Ishikawa (cell line): Measurements from ENCODE around the gene WNK4.

Experiments
- CEBPB ChIP-seq: IDR thresholded peaks from 2 replicates; pipeline ENCODE4 v1.6.1; 2012
- CREB1 ChIP-seq: IDR thresholded peaks from 2 replicates; pipeline ENCODE4 v1.6.1; 2012; ENCODE audit warnings: low read depth
- EGR1 ChIP-seq: IDR thresholded peaks from 2 replicates; pipeline ENCODE4 v1.6.1; 2012
- EP300 ChIP-seq: IDR thresholded peaks from 2 replicates; pipeline ENCODE4 v1.6.1; 2012; ENCODE audit warnings: borderline replicate concordance
- FOXM1 ChIP-seq: IDR thresholded peaks from 2 replicates; pipeline ENCODE4 v1.6.1; 2012; ENCODE audit warnings: low read depth, borderline replicate concordance
- MAX ChIP-seq: IDR thresholded peaks from 2 replicates; pipeline ENCODE4 v1.6.1; 2012
- NFIC ChIP-seq: IDR thresholded peaks from 2 replicates; pipeline ENCODE4 v1.6.1; 2012
- RAD21 ChIP-seq: IDR thresholded peaks from 2 replicates; pipeline ENCODE4 v1.6.1; 2012; ENCODE audit warnings: low read depth
- REST ChIP-seq: IDR thresholded peaks from 2 replicates; pipeline ENCODE4 v1.6.1; 2012; ENCODE audit warnings: low read depth, mild to moderate bottlenecking
- TAF1 ChIP-seq: IDR thresholded peaks from 2 replicates; pipeline ENCODE4 v1.6.1; 2012; ENCODE audit warnings: low read depth, mild to moderate bottlenecking
- TCF12 ChIP-seq: IDR thresholded peaks from 2 replicates; pipeline ENCODE4 v1.6.1; 2012; ENCODE audit warnings: low read depth
- TEAD4 ChIP-seq: IDR thresholded peaks from 2 replicates; pipeline ENCODE4 v1.6.1; 2012
- USF1 ChIP-seq: IDR thresholded peaks from 2 replicates; pipeline ENCODE4 v1.6.1; 2012
- YY1 ChIP-seq: IDR thresholded peaks from 2 replicates; pipeline ENCODE4 v1.6.1; 2012; ENCODE audit warnings: low read depth
- ZBTB7A ChIP-seq: IDR thresholded peaks from 2 replicates; pipeline ENCODE4 v1.6.1; 2012; ENCODE audit warnings: low read depth

WNK4 gene

GRCh38 chr17:42779936-42780850, at the start of gene WNK4:
TSS of gene WNK4 (plus strand) at chr17:42780610. CDS start at chr17:42780699, 89 bp downstream.
- no peak for TF ChIP-seq YY1
- TF ChIP-seq EP300: no peak
- TF ChIP-seq CEBPB: no peak
- TF ChIP-seq TCF12: no peak
- TF ChIP-seq NFIC: no peak
- TF ChIP-seq MAX: no peak
- TF ChIP-seq EGR1: no peak
- TF ChIP-seq ZBTB7A: no peak
- no peak for TF ChIP-seq RAD21
- no peak for TF ChIP-seq CREB1
- TF ChIP-seq TEAD4: no peak
- no peak for TF ChIP-seq USF1
- no peak for TF ChIP-seq REST
- no peak for TF ChIP-seq FOXM1
- no peak for TF ChIP-seq TAF1

GRCh38 chr17:42740699-42741098, 39.7 kb upstream of the WNK4 start:
- TF ChIP-seq NFIC (no peak), MAX (no peak), EGR1 (no peak)

GRCh38 chr17:42743595-42744282, 36.7 kb upstream of the WNK4 start:
- no peak for TF ChIP-seq EGR1

GRCh38 chr17:42744283-42744805, 36.1 kb upstream of the WNK4 start:
- TF ChIP-seq EP300 (no peak), ZBTB7A (no peak; the same call in 1 of the 2 replicates), TEAD4 (no peak), CREB1 (no peak), FOXM1 (no peak), EGR1 (no peak; the same call in 1 of the 2 replicates), TAF1 (0 out of 2 replicates have a peak, but pooled peaks have one; percentile 23), RAD21 (no peak), TCF12 (no peak), CEBPB (no peak), USF1 (peak; percentile 49; the same call in 1 of the 2 replicates), MAX (peak; percentile 86), REST (no peak), NFIC (no peak)

- TF ChIP-seq TAF1: no peak; the same call in 1 of the 2 replicates
- no peak for TF ChIP-seq EP300
- TF ChIP-seq ZBTB7A: peak; percentile 84
- TF ChIP-seq MAX: peak; percentile 100
- no peak for TF ChIP-seq CREB1
- TF ChIP-seq REST: no peak
- peak; percentile 58; the same call in 1 of the 2 replicates for TF ChIP-seq TCF12
- no peak for TF ChIP-seq NFIC
- peak; percentile 46; the same call in 1 of the 2 replicates for TF ChIP-seq YY1
- TF ChIP-seq EGR1: no peak
- TF ChIP-seq CEBPB: no peak
- TF ChIP-seq USF1: no peak; the same call in 1 of the 2 replicates
- no peak for TF ChIP-seq RAD21
- TF ChIP-seq FOXM1: no peak
- TF ChIP-seq TEAD4: no peak
Measured at GRCh38 chr17:42744806-42745617, 35.4 kb upstream of the WNK4 start, which contains the start of gene EZH1. TSS of gene EZH1 (minus strand) at chr17:42745040. CDS start at chr17:42728941, 16,099 bp downstream.
